ENCODE measurements around the gene USF3. TPM values are rescaled to one million over a fixed set of nuclear protein-coding genes. Genes with fewer than 3 reads are reported as not detected.
A peak's percentile ranks its signal among the peaks of the same experiment; 100 is the strongest.

The USF3 gene
- total RNA-seq, 1 donor from 2014 or later, result 15.3 TPM

GRCh38 chr3:113744941-113745755 is 48.7 kb upstream of the USF3 start:
- peaks cover 27% of the 10 kb centered on the region for H3K4me1 ChIP-seq
- H3F3A ChIP-seq (ENCODE audit: low read depth), result peaks cover 20% of the 10 kb centered on the region
- H3K4me3 ChIP-seq, result peak overlapping the region; percentile 82
- peaks cover 89% of the 10 kb centered on the region for H3K79me2 ChIP-seq (ENCODE audit: low read depth)
- H3K9me3 Mint-ChIP-seq, result no peaks in the 10 kb centered on the region
- peak overlapping the region; percentile 82 for H3K4me2 ChIP-seq
- DNase-seq (ENCODE audit: low spot score), result peak; percentile 85
- H3K9me3 ChIP-seq (ENCODE audit: low read depth), result no peaks in the 10 kb centered on the region
- peaks cover 39% of the 10 kb centered on the region for H3K4me1 Mint-ChIP-seq
- peak overlapping the region; percentile 95 for H2AFZ ChIP-seq (replicated peaks)
- no peaks in the 10 kb centered on the region for H3K36me3 ChIP-seq
- no peaks in the 10 kb centered on the region for H3K36me3 Mint-ChIP-seq
- H3K9ac ChIP-seq, result peak overlapping the region; percentile 75
- peak; percentile 65 for TF ChIP-seq CTCF (IDR thresholded peaks at IDR 0.05)
- TF ChIP-seq EZH2 (IDR thresholded peaks at IDR 0.05), result no peak
- TF ChIP-seq EZH2phosphoT487 (IDR thresholded peaks at IDR 0.05), result no peak
- H3K27ac Mint-ChIP-seq, result peak overlapping the region; percentile 78
- peak overlapping the region; percentile 98 for H3K4me3 Mint-ChIP-seq
- H4K20me1 ChIP-seq (ENCODE audit: low read depth), result peaks cover 47% of the 10 kb centered on the region
- H3K27me3 ChIP-seq, result no peaks in the 10 kb centered on the region
- H3K27ac ChIP-seq, result peak overlapping the region; percentile 99
- peaks cover 2% of the 10 kb centered on the region for H3K27me3 Mint-ChIP-seq (ENCODE audit: insufficient read depth, low read depth)

- H3K36me3 ChIP-seq, result no peaks in the 10 kb centered on the region
- Mint-ChIP-seq H3K9me3 (no peaks in the 10 kb centered on the region), H3K36me3 (no peaks in the 10 kb centered on the region), H3K4me1 (peaks cover 34% of the 10 kb centered on the region), H3K27ac (no peak overlapping the region), H3K27me3 (ENCODE audit: insufficient read depth, low read depth) (peaks cover 2% of the 10 kb centered on the region), H3K4me3 (no peak overlapping the region)
- no peak overlapping the region for H3K27ac ChIP-seq
- no peak overlapping the region for H2AFZ ChIP-seq (replicated peaks)
- H3F3A ChIP-seq (ENCODE audit: low read depth), result peaks cover 20% of the 10 kb centered on the region
- H3K9ac ChIP-seq, result no peak overlapping the region
- H3K4me1 ChIP-seq, result peaks cover 19% of the 10 kb centered on the region
- DNase-seq (ENCODE audit: low spot score), result no peak
- no peaks in the 10 kb centered on the region for H3K27me3 ChIP-seq
- H3K4me2 ChIP-seq, result peak overlapping the region; percentile 82
- peak overlapping the region; percentile 82 for H3K4me3 ChIP-seq
- H4K20me1 ChIP-seq (ENCODE audit: low read depth), result peaks cover 67% of the 10 kb centered on the region
- peaks cover 89% of the 10 kb centered on the region for H3K79me2 ChIP-seq (ENCODE audit: low read depth)
- TF ChIP-seq CTCF (IDR thresholded peaks at IDR 0.05) (no peak), EZH2 (IDR thresholded peaks at IDR 0.05) (no peak), EZH2phosphoT487 (IDR thresholded peaks at IDR 0.05) (no peak)
- H3K9me3 ChIP-seq (ENCODE audit: low read depth), result no peaks in the 10 kb centered on the region
These were observed 46.7 kb upstream of the USF3 start for GRCh38 chr3:113743006-113743630.

GRCh38 chr3:113741620-113742019 is 45.2 kb upstream of the USF3 start:
- no peaks in the 10 kb centered on the region for H3K9me3 ChIP-seq (ENCODE audit: low read depth)
- no peak overlapping the region for H2AFZ ChIP-seq (replicated peaks)
- H3K79me2 ChIP-seq (ENCODE audit: low read depth), result peaks cover 93% of the 10 kb centered on the region
- DNase-seq (ENCODE audit: low spot score), result no peak
- Mint-ChIP-seq H3K36me3 (no peaks in the 10 kb centered on the region), H3K4me3 (no peak overlapping the region), H3K27me3 (ENCODE audit: insufficient read depth, low read depth) (no peaks in the 10 kb centered on the region), H3K4me1 (peaks cover 34% of the 10 kb centered on the region), H3K9me3 (no peaks in the 10 kb centered on the region), H3K27ac (no peak overlapping the region)
- peaks cover 16% of the 10 kb centered on the region for H3K4me1 ChIP-seq
- no peak overlapping the region for H3K9ac ChIP-seq
- TF ChIP-seq EZH2 (IDR thresholded peaks at IDR 0.05) (no peak), EZH2phosphoT487 (IDR thresholded peaks at IDR 0.05) (no peak), CTCF (IDR thresholded peaks at IDR 0.05) (no peak)
- no peak overlapping the region for H3K4me3 ChIP-seq
- H3K27ac ChIP-seq, result no peak overlapping the region
- no peaks in the 10 kb centered on the region for H3K27me3 ChIP-seq
- no peak overlapping the region for H3K4me2 ChIP-seq
- H4K20me1 ChIP-seq (ENCODE audit: low read depth), result peaks cover 82% of the 10 kb centered on the region
- H3F3A ChIP-seq (ENCODE audit: low read depth), result peaks cover 13% of the 10 kb centered on the region
- H3K36me3 ChIP-seq, result no peaks in the 10 kb centered on the region
